ENCODE data around the gene CD6. TPM values are rescaled to one million over a fixed set of nuclear protein-coding genes. Genes with fewer than 3 reads are reported as not detected.
A peak's percentile ranks its signal among the peaks of the same experiment; 100 is the strongest.

The CD6 gene
- polyA plus RNA-seq, 1 donor, result 1.5 TPM

GRCh38 chr11:60935676-60936442, 35.6 kb upstream of the CD6 start:
- no peak for DNase-seq

GRCh38 chr11:60936467-60937143, 34.9 kb upstream of the CD6 start:
- no peak for DNase-seq

- DNase-seq, result no peak
Measured at GRCh38 chr11:60937144-60937527, 34.3 kb upstream of the CD6 start.

- DNase-seq, result no peak
Measured at GRCh38 chr11:60937811-60938210, 33.7 kb upstream of the CD6 start.

GRCh38 chr11:60938500-60938899, 33.0 kb upstream of the CD6 start:
- no peak for DNase-seq

GRCh38 chr11:60939301-60939700, 32.2 kb upstream of the CD6 start:
- no peak for DNase-seq

GRCh38 chr11:60939855-60940254, 31.6 kb upstream of the CD6 start:
- DNase-seq, result no peak

GRCh38 chr11:60941371-60942119, 29.9 kb upstream of the CD6 start:
- no peak for DNase-seq

- DNase-seq, result no peak
Measured at GRCh38 chr11:60942219-60942618, 29.3 kb upstream of the CD6 start.

- no peak for DNase-seq
Measured at GRCh38 chr11:60942970-60943565, 28.4 kb upstream of the CD6 start.

- DNase-seq, result no peak
Measured at GRCh38 chr11:60944490-60945294, 26.8 kb upstream of the CD6 start.

- no peak for DNase-seq
Measured at GRCh38 chr11:60945295-60945667, 26.2 kb upstream of the CD6 start.

GRCh38 chr11:60946601-60947264, 24.7 kb upstream of the CD6 start:
- no peak for DNase-seq

- no peak for DNase-seq
Measured at GRCh38 chr11:60947700-60948099, 23.8 kb upstream of the CD6 start.

- DNase-seq, result no peak
Measured at GRCh38 chr11:60948250-60948649, 23.2 kb upstream of the CD6 start.

GRCh38 chr11:60950024-60950423, 21.5 kb upstream of the CD6 start:
- DNase-seq, result no peak

GRCh38 chr11:60950933-60951605, 20.4 kb upstream of the CD6 start:
- DNase-seq, result no peak

- DNase-seq, result no peak
Measured at GRCh38 chr11:60951606-60951903, 19.9 kb upstream of the CD6 start.

GRCh38 chr11:60951904-60952741, 19.4 kb upstream of the CD6 start, which contains the start of gene SLC15A3:
Gene SLC15A3, minus strand, starts transcription at chr11:60952176. Its CDS starts 625 bp downstream, at chr11:60951551.
- DNase-seq, result peak; percentile 37

GRCh38 chr11:60952742-60953170, 18.7 kb upstream of the CD6 start:
- DNase-seq, result no peak
